ENCODE results near the gene EVA1A. TPM values are rescaled to one million over a fixed set of nuclear protein-coding genes. Genes with fewer than 3 reads are reported as not detected.

Gene EVA1A
- total RNA-seq, 1 experiment from 2014 or later = 0.68 TPM

GRCh38 chr2:75596784-75597183, 36.0 kb upstream of the EVA1A start:
- Histone ChIP-seq H4K91ac (ENCODE audit: insufficient read length, low read depth, low read length) (no peak overlapping the region), H3K9me3 (ENCODE audit: control insufficient read depth, low read depth, low read length) (no peaks in the 10 kb centered on the region), H3K79me2 (ENCODE audit: insufficient read depth, low read length) (no peaks in the 10 kb centered on the region), H3K79me1 (ENCODE audit: insufficient read depth, low read depth, low read length, poor library complexity, severe bottlenecking) (no peaks in the 10 kb centered on the region), H3K4ac (ENCODE audit: low read depth, low read length) (no peak overlapping the region), H4K5ac (ENCODE audit: insufficient read length, low read depth, low read length) (no peak overlapping the region), H2BK120ac (ENCODE audit: low read depth, low read length, poor library complexity, severe bottlenecking) (no peak overlapping the region), H3K4me1 (ENCODE audit: insufficient read depth, low read length) (no peaks in the 10 kb centered on the region), H3K9ac (ENCODE audit: extremely low read depth, insufficient read length, low read length) (no peak overlapping the region), H3K27ac (ENCODE audit: insufficient read length, low read depth, low read length) (no peak overlapping the region), H3K23me2 (ENCODE audit: insufficient read length, low read depth, low read length, poor library complexity, severe bottlenecking) (peaks cover 3% of the 10 kb centered on the region), H2AK5ac (ENCODE audit: insufficient read length, low read length) (no peak overlapping the region), H3K56ac (ENCODE audit: insufficient read length, low read depth, low read length) (no peak overlapping the region), H2BK5ac (ENCODE audit: insufficient read length, low read length) (no peak overlapping the region), H3K27me3 (ENCODE audit: insufficient read depth, low read length) (no peaks in the 10 kb centered on the region), H2AFZ (ENCODE audit: low read length) (no peak overlapping the region), H4K20me1 (ENCODE audit: control insufficient read depth, insufficient read depth, insufficient read length) (no peaks in the 10 kb centered on the region), H2BK12ac (ENCODE audit: insufficient read length, low read depth, low read length) (no peak overlapping the region), H3K18ac (ENCODE audit: insufficient read length, low read depth, low read length) (no peak overlapping the region), H2BK15ac (ENCODE audit: low read depth, low read length) (no peak overlapping the region), H4K8ac (replicated peaks; ENCODE audit: insufficient read length, low read depth, low read length) (no peak overlapping the region), H3T11ph (ENCODE audit: low read length) (no peak overlapping the region), H3K4me2 (ENCODE audit: insufficient read depth, insufficient read length, low read length) (no peak overlapping the region), H2BK20ac (ENCODE audit: low read depth, low read length, poor library complexity, severe bottlenecking) (no peak overlapping the region), H3K23ac (ENCODE audit: insufficient read length, low read depth, low read length) (no peak overlapping the region), H3K14ac (ENCODE audit: insufficient read depth, low read length) (no peak overlapping the region)
- Mint-ChIP-seq H3K27me3 (ENCODE audit: low read depth) (no peaks in the 10 kb centered on the region), H3K36me3 (ENCODE audit: insufficient read depth in 1 of 3, low read depth in 3 of 3) (no peaks in the 10 kb centered on the region; a peak in 2 of 7 replicates), H3K27ac (no peak overlapping the region), H3K9me3 (no peaks in the 10 kb centered on the region), H3K4me3 (no peak overlapping the region), H3K4me1 (peaks cover 0 to 2% of the 10 kb centered on the region in 2 experiments; a peak in 1 of 4 replicates)
- WGBS (ENCODE audit: extremely low coverage, insufficient read length, low lambda C conversion rate) = no CpG with 5 or more reads among the region's 4 CpGs
- DNase-seq = no peak
- TF ChIP-seq, protein P1, sequence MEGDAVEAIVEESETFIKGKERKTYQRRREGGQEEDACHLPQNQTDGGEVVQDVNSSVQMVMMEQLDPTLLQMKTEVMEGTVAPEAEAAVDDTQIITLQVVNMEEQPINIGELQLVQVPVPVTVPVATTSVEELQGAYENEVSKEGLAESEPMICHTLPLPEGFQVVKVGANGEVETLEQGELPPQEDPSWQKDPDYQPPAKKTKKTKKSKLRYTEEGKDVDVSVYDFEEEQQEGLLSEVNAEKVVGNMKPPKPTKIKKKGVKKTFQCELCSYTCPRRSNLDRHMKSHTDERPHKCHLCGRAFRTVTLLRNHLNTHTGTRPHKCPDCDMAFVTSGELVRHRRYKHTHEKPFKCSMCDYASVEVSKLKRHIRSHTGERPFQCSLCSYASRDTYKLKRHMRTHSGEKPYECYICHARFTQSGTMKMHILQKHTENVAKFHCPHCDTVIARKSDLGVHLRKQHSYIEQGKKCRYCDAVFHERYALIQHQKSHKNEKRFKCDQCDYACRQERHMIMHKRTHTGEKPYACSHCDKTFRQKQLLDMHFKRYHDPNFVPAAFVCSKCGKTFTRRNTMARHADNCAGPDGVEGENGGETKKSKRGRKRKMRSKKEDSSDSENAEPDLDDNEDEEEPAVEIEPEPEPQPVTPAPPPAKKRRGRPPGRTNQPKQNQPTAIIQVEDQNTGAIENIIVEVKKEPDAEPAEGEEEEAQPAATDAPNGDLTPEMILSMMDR (conservative IDR thresholded peaks at IDR 0.05) = no peak

Data from H9 (cell line).